Esophagus muscularis mucosa (tissue), 4 donors: ENCODE measurements around the gene ANXA6. TPM values are rescaled to one million over a fixed set of nuclear protein-coding genes. Genes with fewer than 3 reads are reported as not detected.

Source experiments
- DNase-seq: peaks from one replicate; pipeline ENCODE4 v3.0.0-alpha.2; 2017; ENCODE audit errors: extremely low spot score
- H3K27ac ChIP-seq, 4 donors: fragments of 200-600 bp; sonication (generic); replicated peaks in 1 of 4; 1 replicate in 3 of 4; 2 replicates in 1 of 4; pipeline ENCODE4 v1.5.1; 2016 to 2019; ENCODE audit warnings: mild to moderate bottlenecking in 1 of 4
- H3K27me3 ChIP-seq, 4 donors: fragments of 200-600 bp; sonication (generic); one replicate each; pipeline versions ENCODE4 v1.5.1 to v1.6.0; 2016 to 2019
- H3K36me3 ChIP-seq, 4 donors: fragments of 200-600 bp; sonication (generic); one replicate each; pipeline ENCODE4 v1.5.1; 2016 to 2019
- H3K4me1 ChIP-seq, 4 donors: fragments of 200-600 bp; sonication (generic); one replicate each; pipeline ENCODE4 v1.5.1; 2016 to 2019
- H3K4me3 ChIP-seq, 4 donors: fragments of 200-600 bp; sonication (generic); 1 replicate in 2 of 4; 2 replicates in 2 of 4; pipeline ENCODE4 v1.5.1; 2016 to 2019; ENCODE audit warnings: mild to moderate bottlenecking in 4 of 4, moderate library complexity in 1 of 4
- H3K9me3 ChIP-seq, 4 donors: fragments of 200-600 bp; sonication (generic); 1 replicate in 3 of 4; 2 replicates in 1 of 4; pipeline ENCODE4 v1.5.1; 2016 to 2019
- EP300 ChIP-seq: sonication (generic); formaldehyde crosslinking; IDR thresholded peaks from one replicate; pipeline ENCODE4 v1.6.1; 2017; ENCODE audit warnings: antibody characterized with exemption
- POLR2A ChIP-seq: fragments of 450-650 bp; IDR thresholded peaks from one replicate; pipeline ENCODE4 v1.6.1; 2017; ENCODE audit warnings: antibody characterized with exemption, moderate library complexity, mild to moderate bottlenecking, low read depth
- POLR2AphosphoS5 ChIP-seq, 2 donors: sonication (generic); formaldehyde crosslinking; IDR thresholded peaks; one replicate each; pipeline ENCODE4 v1.6.1; 2017; ENCODE audit warnings: antibody characterized with exemption in 2 of 2
- WGBS: methylation state at CpG from one replicate; pipeline ENCODE4 v1.1.5; 2018; 5-methylcytosine and 5-hydroxymethylcytosine counted together
- intact Hi-C: fragments of 100-400 bp; cut with DNase I; formaldehyde crosslinking; loops from one replicate; pipeline ENCODE4 v1.15.1; 2023
- total RNA-seq, 4 donors: library from RNA; depleted of rRNA; stranded (reverse); fragments of >200 nt; gene quantifications; one replicate each; pipeline versions ENCODE4 v1.1.0 to v1.2.1, GENCODE V29; 2016
- TF ChIP-seq, protein P1 (sequence below), 3 experiments: fragments of 200-600 bp in 2 of 3; fragments of 450-650 bp in 1 of 3; sonication (generic) in 2 of 3; IDR thresholded peaks; one replicate each; pipeline ENCODE4 v1.5.1; 2017 to 2019; ENCODE audit warnings: antibody characterized with exemption in 3 of 3, mild to moderate bottlenecking in 2 of 3, moderate library complexity in 1 of 3

ANXA6 gene
- total RNA-seq, 4 donors from 2014 or later, result 232 to 442 (median 374) TPM

DNA sequence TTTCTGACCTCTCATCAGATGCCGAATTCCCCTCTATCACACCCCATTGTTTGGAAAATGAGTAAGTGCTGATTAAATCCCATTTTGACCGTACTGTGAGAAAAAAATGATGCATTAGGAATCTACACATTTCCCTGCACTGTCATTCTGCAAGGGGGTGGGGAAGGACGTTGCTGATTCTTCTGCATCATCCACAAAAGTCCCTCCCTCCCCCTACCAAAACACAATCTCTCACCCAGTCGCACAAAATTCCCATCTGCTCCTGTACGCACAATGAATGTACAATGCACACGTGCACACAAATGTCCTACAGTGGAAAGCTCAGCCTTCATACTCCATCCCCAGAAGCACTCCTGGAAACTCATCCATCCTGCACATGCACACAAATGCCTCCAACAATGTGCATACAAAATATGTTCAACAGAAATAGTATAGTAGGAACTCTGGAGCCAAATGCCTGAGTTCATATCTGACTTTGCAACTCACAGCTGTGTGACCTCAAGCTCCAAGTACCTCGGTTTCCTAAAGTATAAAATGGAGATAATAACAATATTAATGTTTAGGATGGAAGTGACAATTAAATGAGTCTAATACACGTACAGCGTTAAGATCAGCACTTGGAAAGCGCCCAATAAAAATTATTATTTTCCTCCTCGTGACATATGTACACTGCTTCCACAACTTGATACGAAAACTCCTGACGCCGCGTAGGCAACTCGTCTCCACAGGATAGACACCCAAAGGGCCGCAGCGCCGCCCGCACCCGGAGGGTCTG lies 77.6 kb downstream of the ANXA6 start:
- 9% methylated on average over 12 of the region's 21 CpGs for WGBS
- Histone ChIP-seq H3K4me1 (peaks cover 59 to 71% (median 66%) of the 10 kb centered on the region in 4 donors), H3K36me3 (peaks cover 0 to 7% (median 0%) of the 10 kb centered on the region in 4 donors), H3K27ac (peak overlapping the region; percentile 96 to 99 (median 97)), H3K27me3 (no peaks in the 10 kb centered on the region), H3K9me3 (no peaks in the 10 kb centered on the region), H3K4me3 (peak overlapping the region; percentile 82 to 94 (median 90))
- intact Hi-C loops, result no loop called here
- TF ChIP-seq POLR2A (no peak), EP300 (no peak), POLR2AphosphoS5 (IDR thresholded peaks at IDR 0.05) (no peak)
- TF ChIP-seq, protein P1, sequence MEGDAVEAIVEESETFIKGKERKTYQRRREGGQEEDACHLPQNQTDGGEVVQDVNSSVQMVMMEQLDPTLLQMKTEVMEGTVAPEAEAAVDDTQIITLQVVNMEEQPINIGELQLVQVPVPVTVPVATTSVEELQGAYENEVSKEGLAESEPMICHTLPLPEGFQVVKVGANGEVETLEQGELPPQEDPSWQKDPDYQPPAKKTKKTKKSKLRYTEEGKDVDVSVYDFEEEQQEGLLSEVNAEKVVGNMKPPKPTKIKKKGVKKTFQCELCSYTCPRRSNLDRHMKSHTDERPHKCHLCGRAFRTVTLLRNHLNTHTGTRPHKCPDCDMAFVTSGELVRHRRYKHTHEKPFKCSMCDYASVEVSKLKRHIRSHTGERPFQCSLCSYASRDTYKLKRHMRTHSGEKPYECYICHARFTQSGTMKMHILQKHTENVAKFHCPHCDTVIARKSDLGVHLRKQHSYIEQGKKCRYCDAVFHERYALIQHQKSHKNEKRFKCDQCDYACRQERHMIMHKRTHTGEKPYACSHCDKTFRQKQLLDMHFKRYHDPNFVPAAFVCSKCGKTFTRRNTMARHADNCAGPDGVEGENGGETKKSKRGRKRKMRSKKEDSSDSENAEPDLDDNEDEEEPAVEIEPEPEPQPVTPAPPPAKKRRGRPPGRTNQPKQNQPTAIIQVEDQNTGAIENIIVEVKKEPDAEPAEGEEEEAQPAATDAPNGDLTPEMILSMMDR (IDR thresholded peaks at IDR 0.05), result no peak
- DNase-seq, result no peak

DNA sequence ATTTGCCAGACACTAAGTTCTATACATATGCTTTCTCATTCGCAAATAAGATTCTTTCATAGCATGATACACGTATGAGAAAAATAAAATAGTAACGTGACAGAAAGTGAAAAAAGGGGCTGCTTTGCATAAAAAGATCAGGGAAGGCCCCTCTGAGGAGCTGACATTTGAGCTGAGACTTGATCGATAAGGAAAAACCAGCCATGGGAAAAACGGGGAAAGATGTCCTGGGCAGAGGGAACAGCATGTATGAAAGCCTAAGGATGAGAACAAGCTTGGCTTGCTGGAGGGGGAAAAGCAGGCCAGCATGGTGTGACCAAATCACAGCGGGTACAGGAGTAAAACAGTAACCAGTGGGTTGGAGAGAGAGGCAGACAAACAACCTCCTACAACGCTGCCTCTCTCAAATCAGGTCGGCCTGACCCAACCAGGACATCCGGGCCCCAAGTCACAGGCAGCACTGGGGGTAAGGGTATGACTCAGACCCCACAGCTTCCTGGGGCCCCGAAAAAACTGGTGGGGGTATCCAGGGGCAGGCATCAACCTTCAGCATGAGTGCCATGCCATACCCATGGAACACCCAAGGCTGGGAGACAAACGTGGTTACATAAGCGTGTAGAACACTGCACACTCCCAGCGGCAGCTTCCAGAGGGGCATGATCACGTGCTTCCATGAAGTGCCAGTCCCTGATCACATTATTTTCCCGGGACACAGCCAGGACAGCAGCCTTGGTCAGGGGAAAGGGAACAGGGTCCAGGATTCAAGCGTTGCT lies 78.9 kb downstream of the ANXA6 start:
- TF ChIP-seq, protein P1 (IDR thresholded peaks at IDR 0.05), result no peak
- TF ChIP-seq POLR2A (no peak), EP300 (no peak), POLR2AphosphoS5 (IDR thresholded peaks at IDR 0.05) (no peak)
- Histone ChIP-seq H3K4me1 (peaks cover 56 to 68% (median 62%) of the 10 kb centered on the region in 4 donors), H3K27me3 (no peaks in the 10 kb centered on the region), H3K4me3 (no peak overlapping the region), H3K36me3 (peaks cover 0 to 7% (median 0%) of the 10 kb centered on the region in 4 donors), H3K9me3 (no peaks in the 10 kb centered on the region), H3K27ac (no peak overlapping the region)
- 86% methylated on average over 14 of the region's 16 CpGs for WGBS
- intact Hi-C loops, result no loop called here
- no peak for DNase-seq

DNA sequence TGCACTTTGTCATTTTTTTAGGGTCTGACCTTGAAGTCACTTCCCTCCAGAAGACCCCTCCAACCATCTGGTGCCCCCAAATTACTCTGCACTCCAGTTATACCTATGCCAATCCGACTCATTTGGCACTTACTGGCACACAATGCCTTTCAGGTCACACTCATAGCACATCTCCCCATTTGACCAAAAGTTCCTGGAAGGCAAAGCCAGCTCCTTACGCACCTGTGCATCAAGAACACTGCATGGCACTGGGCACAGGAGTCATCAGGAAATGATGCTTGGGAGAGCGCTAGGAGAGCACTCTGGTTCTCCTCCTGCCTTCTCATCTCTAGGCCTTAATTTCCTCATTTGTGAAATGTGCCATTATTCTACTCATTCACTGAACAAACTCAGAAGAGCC lies 79.6 kb downstream of the ANXA6 start:
- Histone ChIP-seq H3K27ac (no peak overlapping the region), H3K4me3 (no peak overlapping the region), H3K27me3 (no peaks in the 10 kb centered on the region), H3K36me3 (peaks cover 0 to 7% (median 0%) of the 10 kb centered on the region in 4 donors), H3K4me1 (peaks cover 56 to 69% (median 61%) of the 10 kb centered on the region in 4 donors), H3K9me3 (no peaks in the 10 kb centered on the region)
- DNase-seq, result no peak
- TF ChIP-seq EP300 (no peak), POLR2A (no peak), POLR2AphosphoS5 (IDR thresholded peaks at IDR 0.05) (no peak)
- TF ChIP-seq, protein P1 (IDR thresholded peaks at IDR 0.05), result no peak
- intact Hi-C loops, result no loop called here
- 90% methylated on average over 3 of the region's 3 CpGs for WGBS

DNA sequence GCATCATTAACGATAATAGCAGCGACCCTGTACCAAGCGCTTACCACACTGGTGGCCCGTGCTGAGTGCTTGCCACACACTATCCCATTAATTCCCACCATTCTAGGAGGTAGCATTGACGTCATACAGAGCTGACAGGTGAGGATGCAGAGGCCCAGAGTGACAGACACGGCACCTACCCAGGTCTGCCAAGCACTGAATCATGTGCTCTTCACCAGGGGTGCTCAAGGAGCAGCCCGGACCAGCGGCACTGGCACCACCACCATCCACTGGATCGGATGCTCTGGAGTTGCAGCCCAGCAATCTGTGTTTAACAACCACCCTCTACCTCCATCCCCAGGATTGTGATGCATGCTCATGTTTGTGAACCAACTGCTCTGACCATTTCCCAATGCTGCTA lies 80.2 kb downstream of the ANXA6 start:
- peaks cover 0 to 7% (median 0%) of the 10 kb centered on the region in 4 donors for H3K36me3 ChIP-seq
- intact Hi-C loops, result no loop called here
- H3K4me3 ChIP-seq, result no peak overlapping the region
- no peak overlapping the region for H3K27ac ChIP-seq
- no peaks in the 10 kb centered on the region for H3K27me3 ChIP-seq
- DNase-seq, result no peak
- WGBS, result 88% methylated on average over 9 of the region's 9 CpGs
- H3K9me3 ChIP-seq, result no peaks in the 10 kb centered on the region
- peaks cover 56 to 69% (median 62%) of the 10 kb centered on the region in 4 donors for H3K4me1 ChIP-seq
- TF ChIP-seq POLR2A, result no peak
- no peak for TF ChIP-seq POLR2AphosphoS5 (IDR thresholded peaks at IDR 0.05)
- TF ChIP-seq, protein P1 (IDR thresholded peaks at IDR 0.05), result no peak
- no peak for TF ChIP-seq EP300
